IMR-90 (cell line): Measurements from ENCODE around the gene UNC79.

Source experiments
- BHLHE40 ChIP-seq: fragments of 150-350 bp; IDR thresholded peaks from 2 replicates; pipeline ENCODE4 v1.6.1; 2016; ENCODE audit warnings: mild to moderate bottlenecking, low read depth, low read length
- CEBPB ChIP-seq: IDR thresholded peaks from 2 replicates; pipeline ENCODE4 v1.6.1; 2012; ENCODE audit warnings: low read depth, low read length, improper control_type of control experiment
- MAFK ChIP-seq: IDR thresholded peaks from 2 replicates; pipeline ENCODE4 v1.6.1; 2012; ENCODE audit warnings: low read depth, low read length, improper control_type of control experiment
- MAZ ChIP-seq: IDR thresholded peaks from 2 replicates; pipeline ENCODE4 v1.6.1; 2012; ENCODE audit warnings: low read depth, mild to moderate bottlenecking, low read length, improper control_type of control experiment, moderate library complexity, borderline replicate concordance
- MXI1 ChIP-seq: IDR thresholded peaks from 2 replicates; pipeline ENCODE4 v1.6.1; 2012; ENCODE audit warnings: low read depth, mild to moderate bottlenecking, low read length, moderate library complexity, borderline replicate concordance
- POLR2A ChIP-seq: IDR thresholded peaks from 2 replicates; pipeline ENCODE4 v1.6.1; 2012; ENCODE audit warnings: mild to moderate bottlenecking, low read depth, low read length
- RAD21 ChIP-seq: IDR thresholded peaks from 2 replicates; pipeline ENCODE4 v1.6.1; 2012; ENCODE audit warnings: low read length, improper control_type of control experiment
- RCOR1 ChIP-seq: IDR thresholded peaks from 2 replicates; pipeline ENCODE4 v1.6.1; 2012; ENCODE audit warnings: mild to moderate bottlenecking, low read length, improper control_type of control experiment; ENCODE audit not compliant: insufficient replicate concordance
- RFX5 ChIP-seq: IDR thresholded peaks from 2 replicates; pipeline ENCODE4 v1.8.0; 2012; ENCODE audit warnings: low read depth, mild to moderate bottlenecking, low read length, moderate library complexity
- SMC3 ChIP-seq: fragments of 150-350 bp; IDR thresholded peaks from 2 replicates; pipeline ENCODE4 v1.6.1; 2016; ENCODE audit warnings: low read depth, mild to moderate bottlenecking, antibody characterized with exemption, low read length, moderate library complexity
- TF ChIP-seq, protein P1 (sequence below): conservative IDR thresholded peaks from 2 replicates; pipeline ENCODE4 v1.5.1; 2012; ENCODE audit warnings: mild to moderate bottlenecking, low read depth, low read length, improper control_type of control experiment
- TF ChIP-seq, protein P2 (sequence below): fragments of 150-350 bp; IDR thresholded peaks from 2 replicates; pipeline ENCODE4 v1.6.1; 2017; ENCODE audit warnings: mild to moderate bottlenecking, antibody characterized with exemption, low read length, low read depth

DNA sequence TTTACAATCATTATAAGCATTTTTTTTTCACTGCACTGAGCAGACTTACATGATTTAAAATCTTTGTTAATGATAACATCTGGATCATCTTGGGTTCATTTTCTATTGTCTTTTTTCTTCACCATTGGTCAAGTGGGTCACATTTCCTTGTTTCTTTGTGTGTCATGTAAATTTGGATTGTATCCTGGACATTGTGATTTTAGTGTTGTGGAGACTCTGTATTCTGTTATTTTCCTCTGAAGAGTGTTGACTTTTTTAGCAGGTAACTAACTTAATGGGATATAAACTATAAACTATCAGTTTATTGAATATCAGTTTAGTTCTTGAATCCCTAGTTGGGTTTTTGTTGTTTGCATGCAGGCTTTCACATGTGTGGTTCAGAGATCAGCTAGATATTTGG lies 4.0 kb upstream of the UNC79 start:
- TF ChIP-seq, protein P1, sequence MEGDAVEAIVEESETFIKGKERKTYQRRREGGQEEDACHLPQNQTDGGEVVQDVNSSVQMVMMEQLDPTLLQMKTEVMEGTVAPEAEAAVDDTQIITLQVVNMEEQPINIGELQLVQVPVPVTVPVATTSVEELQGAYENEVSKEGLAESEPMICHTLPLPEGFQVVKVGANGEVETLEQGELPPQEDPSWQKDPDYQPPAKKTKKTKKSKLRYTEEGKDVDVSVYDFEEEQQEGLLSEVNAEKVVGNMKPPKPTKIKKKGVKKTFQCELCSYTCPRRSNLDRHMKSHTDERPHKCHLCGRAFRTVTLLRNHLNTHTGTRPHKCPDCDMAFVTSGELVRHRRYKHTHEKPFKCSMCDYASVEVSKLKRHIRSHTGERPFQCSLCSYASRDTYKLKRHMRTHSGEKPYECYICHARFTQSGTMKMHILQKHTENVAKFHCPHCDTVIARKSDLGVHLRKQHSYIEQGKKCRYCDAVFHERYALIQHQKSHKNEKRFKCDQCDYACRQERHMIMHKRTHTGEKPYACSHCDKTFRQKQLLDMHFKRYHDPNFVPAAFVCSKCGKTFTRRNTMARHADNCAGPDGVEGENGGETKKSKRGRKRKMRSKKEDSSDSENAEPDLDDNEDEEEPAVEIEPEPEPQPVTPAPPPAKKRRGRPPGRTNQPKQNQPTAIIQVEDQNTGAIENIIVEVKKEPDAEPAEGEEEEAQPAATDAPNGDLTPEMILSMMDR: no peak
- no peak for TF ChIP-seq POLR2A
- TF ChIP-seq CEBPB: no peak
- TF ChIP-seq RCOR1: no peak
- no peak for TF ChIP-seq BHLHE40
- TF ChIP-seq, protein P2, sequence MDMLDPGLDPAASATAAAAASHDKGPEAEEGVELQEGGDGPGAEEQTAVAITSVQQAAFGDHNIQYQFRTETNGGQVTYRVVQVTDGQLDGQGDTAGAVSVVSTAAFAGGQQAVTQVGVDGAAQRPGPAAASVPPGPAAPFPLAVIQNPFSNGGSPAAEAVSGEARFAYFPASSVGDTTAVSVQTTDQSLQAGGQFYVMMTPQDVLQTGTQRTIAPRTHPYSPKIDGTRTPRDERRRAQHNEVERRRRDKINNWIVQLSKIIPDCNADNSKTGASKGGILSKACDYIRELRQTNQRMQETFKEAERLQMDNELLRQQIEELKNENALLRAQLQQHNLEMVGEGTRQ: no peak
- TF ChIP-seq RAD21: no peak
- no peak for TF ChIP-seq MAFK
- no peak for TF ChIP-seq SMC3
- TF ChIP-seq MXI1: no peak
- TF ChIP-seq RFX5: no peak
- no peak for TF ChIP-seq MAZ
